ENCODE data around the gene GRIA4. TPM values are rescaled to one million over a fixed set of nuclear protein-coding genes. Genes with fewer than 3 reads are reported as not detected.

Gene GRIA4
- total and polyA plus RNA-seq, 12 donors = not detected

- no peaks in the 10 kb centered on the region for H3K36me3 ChIP-seq
- no peak for ATAC-seq
- H3K27me3 ChIP-seq = no peaks in the 10 kb centered on the region
- H3K4me1 ChIP-seq = no peaks in the 10 kb centered on the region
- H3K4me3 ChIP-seq = no peak overlapping the region
- no peak overlapping the region for H3K27ac ChIP-seq
- intact Hi-C loops (cut with DNase I) = no loop called here
- no peak for TF ChIP-seq CTCF (IDR thresholded peaks at IDR 0.05)
- 83 to 85% methylated on average over 5 of the region's 5 CpGs for WGBS, 2 donors
- no peak for DNase-seq
- no peaks in the 10 kb centered on the region for H3K9me3 ChIP-seq
Observed at GRCh38 chr11:105910095-105910715, 300.3 kb downstream of the GRIA4 start.

- Histone ChIP-seq H3K36me3 (no peaks in the 10 kb centered on the region), H3K27me3 (no peaks in the 10 kb centered on the region), H3K4me1 (no peaks in the 10 kb centered on the region), H3K27ac (no peak overlapping the region), H3K9me3 (no peaks in the 10 kb centered on the region), H3K4me3 (no peak overlapping the region)
- ATAC-seq (no peak), DNase-seq (no peak)
- TF ChIP-seq CTCF (IDR thresholded peaks at IDR 0.05) = no peak
- intact Hi-C loops (cut with DNase I) = no loop called here
- 96 to 97% methylated on average over 1 of the region's 1 CpG for WGBS, 2 donors
Observed at GRCh38 chr11:105911454-105911853, 301.6 kb downstream of the GRIA4 start.

- no peak for TF ChIP-seq CTCF (IDR thresholded peaks at IDR 0.05)
- Histone ChIP-seq H3K27me3 (no peaks in the 10 kb centered on the region), H3K4me3 (no peak overlapping the region), H3K36me3 (no peaks in the 10 kb centered on the region), H3K9me3 (no peaks in the 10 kb centered on the region), H3K27ac (no peak overlapping the region), H3K4me1 (no peaks in the 10 kb centered on the region)
- intact Hi-C loops (cut with DNase I) = no loop called here
- ATAC-seq (no peak), DNase-seq (no peak)
- WGBS, 2 donors = 75 to 82% methylated on average over 2 of the region's 2 CpGs
Observed at GRCh38 chr11:105912666-105913065, 302.8 kb downstream of the GRIA4 start.

- 61 to 73% methylated on average over 4 of the region's 4 CpGs for WGBS, 2 donors
- H3K27ac ChIP-seq = no peak overlapping the region
- no peaks in the 10 kb centered on the region for H3K36me3 ChIP-seq
- H3K27me3 ChIP-seq = no peaks in the 10 kb centered on the region
- no peak overlapping the region for H3K4me3 ChIP-seq
- no peak for ATAC-seq
- H3K4me1 ChIP-seq = no peaks in the 10 kb centered on the region
- H3K9me3 ChIP-seq = no peaks in the 10 kb centered on the region
- intact Hi-C loops (cut with DNase I) = no loop called here
- no peak for TF ChIP-seq CTCF (IDR thresholded peaks at IDR 0.05)
- no peak for DNase-seq
Observed at GRCh38 chr11:105915021-105915420, 305.1 kb downstream of the GRIA4 start.
